ENCODE results near the gene MMD. TPM values are rescaled to one million over a fixed set of nuclear protein-coding genes. Genes with fewer than 3 reads are reported as not detected.
"Not testable (repeated sequence)": the region's sequence is repeated elsewhere in the genome, so short reads cannot be mapped to it uniquely, and the experiment has no call there.

MMD gene
- total and polyA plus RNA-seq, 9 of the 15 experiments (the other 6 are each of a cell fraction or from before 2014, with no cell fraction given) = 3.1 to 18.9 (median 10.7) TPM

DNA sequence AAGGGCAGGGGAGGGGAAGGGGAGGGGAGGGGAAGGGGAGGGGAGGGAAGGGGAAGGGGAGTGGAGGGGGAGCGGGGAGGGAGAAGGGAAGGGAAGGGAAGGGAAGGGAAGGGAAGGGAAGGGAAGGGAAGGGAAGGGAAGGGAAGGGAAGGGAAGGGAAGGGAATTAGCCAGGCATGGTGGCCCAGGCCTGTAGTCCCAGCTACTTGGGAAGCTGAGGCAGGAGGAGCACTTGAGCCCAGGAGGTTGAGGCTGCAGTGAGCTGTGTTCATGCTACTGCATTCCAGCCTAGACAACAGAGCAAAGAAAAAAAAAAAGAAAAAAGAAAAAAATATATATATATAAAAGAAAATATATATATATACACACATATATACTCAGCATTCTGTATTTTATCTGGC, 10.3 kb upstream of the MMD start:
- ATAC-seq; FAIRE-seq; BruUV-seq (replicated peaks); H3K4me2 ChIP-seq (ENCODE audit: insufficient read depth, low read length); H4K20me1 ChIP-seq (replicated peaks; ENCODE audit: control insufficient read depth, insufficient read depth, low read length); H2AFZ ChIP-seq (ENCODE audit: low read depth, low read length); H3K9me3 ChIP-seq (replicated peaks; ENCODE audit: control insufficient read depth, insufficient read depth, low read depth, low read length); H3K4me3 ChIP-seq; CTCF ChIA-PET (ENCODE audit: low intra/inter-chr PET ratio); POLR2A ChIA-PET; H3K79me2 ChIP-seq (ENCODE audit: control insufficient read depth, insufficient read depth, low read length); DNase-seq (ENCODE audit: extremely low read depth in 1 of 4, low spot score in 3 of 4); intact Hi-C loops (cut with micrococcal nuclease); H3K9me1 ChIP-seq (ENCODE audit: control insufficient read depth, insufficient read depth, low read length); H3K27me3 ChIP-seq (ENCODE audit: control insufficient read depth in 2 of 2, insufficient read depth in 2 of 2, low read length in 2 of 2); in situ Hi-C loops (cut with MboI); H3K9ac ChIP-seq (ENCODE audit: insufficient read depth in 1 of 2, low read depth in 2 of 2, low read length in 2 of 2); H3K36me3 ChIP-seq (ENCODE audit: control insufficient read depth, insufficient read depth, low read length); H3K27ac ChIP-seq (ENCODE audit: extremely low read depth, low read depth, low read length): not testable (repeated sequence)
- TF ChIP-seq HNRNPK (IDR thresholded peaks at IDR 0.05; ENCODE audit: low read depth, low read length, poor library complexity, severe bottlenecking) (peak; percentile 47), PCBP1 (IDR thresholded peaks at IDR 0.05; ENCODE audit: low read depth, low read length, poor library complexity, severe bottlenecking) (peak; percentile 69)
- WGBS (ENCODE audit: insufficient coverage, low coverage, missing lambda C conversion rate) = no CpG with 5 or more reads among the region's 1 CpG
- H3K4me1 ChIP-seq (replicated peaks in 1 of 2; ENCODE audit: control insufficient read depth in 2 of 2, insufficient read depth in 2 of 2, low read length in 2 of 2) = peaks cover 0 to 22% of the 10 kb centered on the region in 2 experiments; a peak in 3 of 5 replicates

DNA sequence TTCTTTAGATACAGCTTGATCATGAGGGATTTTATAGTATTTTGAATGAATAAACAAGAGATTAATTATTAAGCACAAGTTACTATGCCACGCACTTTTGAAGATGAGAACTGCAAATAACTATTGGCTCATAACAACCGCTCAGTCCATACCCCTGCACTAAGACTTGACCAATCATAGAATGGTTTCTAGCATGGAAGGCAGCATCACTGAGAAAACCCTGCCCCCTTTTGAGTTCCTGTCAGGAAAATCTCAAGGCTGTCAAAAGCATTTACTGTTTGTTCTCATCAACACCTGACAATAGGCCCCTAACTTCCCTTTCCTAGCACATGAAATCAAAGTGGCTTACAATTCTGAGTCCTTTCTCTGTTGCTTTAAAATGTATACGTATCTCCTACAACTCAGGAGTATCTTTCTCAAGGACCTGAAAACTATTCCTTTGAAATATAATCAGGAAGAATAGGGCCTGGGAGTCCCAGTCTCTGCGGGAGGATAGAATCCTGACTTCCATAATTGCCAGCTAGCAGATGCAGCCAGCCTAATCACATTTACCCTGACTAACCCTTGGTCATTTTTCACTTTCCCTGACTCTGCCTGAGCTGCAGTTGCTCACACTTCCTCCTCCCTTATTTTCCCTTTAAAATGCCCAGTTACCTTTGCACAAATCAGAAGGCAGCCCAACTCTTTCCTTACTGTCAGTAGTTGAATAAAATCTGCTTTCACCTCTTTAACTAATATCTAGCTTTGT, 9.1 kb upstream of the MMD start:
- ATAC-seq (0 out of 3 replicates have a peak, but pooled peaks have one; percentile 29), DNase-seq (ENCODE audit: extremely low read depth in 1 of 4, low spot score in 3 of 4) (no peak), FAIRE-seq (no peak)
- ChIA-PET POLR2A (interaction anchor here (0.7 to 1.3 kb wide), 2 partner anchors 10 to 16 kb away, joined by 3 to 4 read pairs; no protein-coding TSS in a partner anchor), CTCF (ENCODE audit: low intra/inter-chr PET ratio) (no interaction called here)
- in situ Hi-C loops (cut with MboI) = no loop called here
- H3K4me2 ChIP-seq (ENCODE audit: insufficient read depth, low read length) = no peak overlapping the region
- H2AFZ ChIP-seq (ENCODE audit: low read depth, low read length) = peak overlapping the region; percentile 44; the same call in 1 of the 2 replicates
- H3K27ac ChIP-seq (ENCODE audit: extremely low read depth, low read depth, low read length) = no peak overlapping the region
- no TSS peak for BruUV-seq (replicated peaks)
- H3K4me3 ChIP-seq = no peak overlapping the region
- H3K79me2 ChIP-seq (ENCODE audit: control insufficient read depth, insufficient read depth, low read length) = no peaks in the 10 kb centered on the region
- no peaks in the 10 kb centered on the region for H3K9me3 ChIP-seq (replicated peaks; ENCODE audit: control insufficient read depth, insufficient read depth, low read depth, low read length)
- peaks cover 0 to 14% of the 10 kb centered on the region in 2 experiments; a peak in 4 of 5 replicates for H3K4me1 ChIP-seq (replicated peaks in 1 of 2; ENCODE audit: control insufficient read depth in 2 of 2, insufficient read depth in 2 of 2, low read length in 2 of 2)
- WGBS (ENCODE audit: insufficient coverage, low coverage, missing lambda C conversion rate) = 71% methylated on average over 4 of the region's 4 CpGs
- H3K27me3 ChIP-seq (ENCODE audit: control insufficient read depth in 2 of 2, insufficient read depth in 2 of 2, low read length in 2 of 2) = peaks cover 0 to 4% of the 10 kb centered on the region in 2 experiments; a peak in 1 of 5 replicates
- H4K20me1 ChIP-seq (replicated peaks; ENCODE audit: control insufficient read depth, insufficient read depth, low read length) = no peaks in the 10 kb centered on the region
- H3K36me3 ChIP-seq (ENCODE audit: control insufficient read depth, insufficient read depth, low read length) = no peaks in the 10 kb centered on the region
- H3K9ac ChIP-seq (ENCODE audit: insufficient read depth in 1 of 2, low read depth in 2 of 2, low read length in 2 of 2) = no peak overlapping the region
- intact Hi-C loops (cut with micrococcal nuclease) = no loop called here
- no peaks in the 10 kb centered on the region for H3K9me1 ChIP-seq (ENCODE audit: control insufficient read depth, insufficient read depth, low read length)
- TF ChIP-seq, protein P1, sequence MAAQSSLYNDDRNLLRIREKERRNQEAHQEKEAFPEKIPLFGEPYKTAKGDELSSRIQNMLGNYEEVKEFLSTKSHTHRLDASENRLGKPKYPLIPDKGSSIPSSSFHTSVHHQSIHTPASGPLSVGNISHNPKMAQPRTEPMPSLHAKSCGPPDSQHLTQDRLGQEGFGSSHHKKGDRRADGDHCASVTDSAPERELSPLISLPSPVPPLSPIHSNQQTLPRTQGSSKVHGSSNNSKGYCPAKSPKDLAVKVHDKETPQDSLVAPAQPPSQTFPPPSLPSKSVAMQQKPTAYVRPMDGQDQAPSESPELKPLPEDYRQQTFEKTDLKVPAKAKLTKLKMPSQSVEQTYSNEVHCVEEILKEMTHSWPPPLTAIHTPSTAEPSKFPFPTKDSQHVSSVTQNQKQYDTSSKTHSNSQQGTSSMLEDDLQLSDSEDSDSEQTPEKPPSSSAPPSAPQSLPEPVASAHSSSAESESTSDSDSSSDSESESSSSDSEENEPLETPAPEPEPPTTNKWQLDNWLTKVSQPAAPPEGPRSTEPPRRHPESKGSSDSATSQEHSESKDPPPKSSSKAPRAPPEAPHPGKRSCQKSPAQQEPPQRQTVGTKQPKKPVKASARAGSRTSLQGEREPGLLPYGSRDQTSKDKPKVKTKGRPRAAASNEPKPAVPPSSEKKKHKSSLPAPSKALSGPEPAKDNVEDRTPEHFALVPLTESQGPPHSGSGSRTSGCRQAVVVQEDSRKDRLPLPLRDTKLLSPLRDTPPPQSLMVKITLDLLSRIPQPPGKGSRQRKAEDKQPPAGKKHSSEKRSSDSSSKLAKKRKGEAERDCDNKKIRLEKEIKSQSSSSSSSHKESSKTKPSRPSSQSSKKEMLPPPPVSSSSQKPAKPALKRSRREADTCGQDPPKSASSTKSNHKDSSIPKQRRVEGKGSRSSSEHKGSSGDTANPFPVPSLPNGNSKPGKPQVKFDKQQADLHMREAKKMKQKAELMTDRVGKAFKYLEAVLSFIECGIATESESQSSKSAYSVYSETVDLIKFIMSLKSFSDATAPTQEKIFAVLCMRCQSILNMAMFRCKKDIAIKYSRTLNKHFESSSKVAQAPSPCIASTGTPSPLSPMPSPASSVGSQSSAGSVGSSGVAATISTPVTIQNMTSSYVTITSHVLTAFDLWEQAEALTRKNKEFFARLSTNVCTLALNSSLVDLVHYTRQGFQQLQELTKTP (IDR thresholded peaks at IDR 0.05; ENCODE audit: low read depth in 1 of 2, partially characterized antibody in 2 of 2) = peak in 1 of 2 experiments; percentile 27
- TF ChIP-seq POLR3G (IDR thresholded peaks at IDR 0.05; ENCODE audit: extremely low read depth, insufficient read length, insufficient replicate concordance) (no peak), ZNF644 (tag; IDR thresholded peaks at IDR 0.05; ENCODE audit: low read depth) (no peak), E4F1 (CRISPR knock-in tag; IDR thresholded peaks at IDR 0.05; ENCODE audit: borderline replicate concordance) (no peak), CBFB (CRISPR knock-in tag; IDR thresholded peaks at IDR 0.05) (no peak)

All from K562 (cell line).